HepG2 (cell line): ENCODE measurements around the gene ATRIP. TPM values are rescaled to one million over a fixed set of nuclear protein-coding genes. Genes with fewer than 3 reads are reported as not detected.

Experiments used
- ATAC-seq: fragments of 200-7000 bp; cut with Tn5 transposase; 3 replicates; pipeline ENCODE4 v1.9.1; 2020; ENCODE audit warnings: mild to moderate bottlenecking, moderate library complexity
- BruUV-seq: library from RNA; stranded (reverse); fragments of 400-500 nt; replicated peaks from 2 replicates; lab custom pipeline; 2021; lab: Mats Ljungman, UMichigan
- CTCF ChIA-PET: fragments of 300-600 bp; formaldehyde crosslinking; extraction: SDS; loops from one replicate; lab custom pipeline; 2021; ENCODE audit warnings: low total read pairs, inconsistent platforms, low intra/inter-chr PET ratio; lab: Yijun Ruan, JAX
- POLR2A ChIA-PET: fragments of 350-600 bp; sonication (Branson Sonifier 250); formaldehyde crosslinking; loops from one replicate; lab custom pipeline; 2020; ENCODE audit warnings: antibody characterized with exemption, inconsistent platforms; lab: Yijun Ruan, JAX
- DNase-seq: peaks from one replicate; pipeline ENCODE4 v3.0.0-alpha.2; 2015; ENCODE audit warnings: low spot score
- FAIRE-seq: peaks from 3 replicates; lab custom pipeline; 2011; peaks lifted over from hg19 to GRCh38; lab: Jason Lieb, UNC
- H2AFZ ChIP-seq: one replicate; pipeline ENCODE4 v1.6.1; 2011; ENCODE audit warnings: low read length, inconsistent platforms
- H3K27ac ChIP-seq: fragments of 300-600 bp; 3 replicates; pipeline ENCODE4 v1.8.0; 2011; ENCODE audit warnings: mixed run types, mild to moderate bottlenecking, mixed read lengths, low read length, inconsistent platforms; ENCODE audit not compliant: insufficient read depth; ENCODE audit errors: extremely low read length
- H3K27me3 ChIP-seq, 2 experiments: fragments of 200-600 bp in 1 of 2; 2 replicates in 1 of 2; 3 replicates in 1 of 2; pipeline versions ENCODE4 v1.6.0 to v1.8.0; 2011; ENCODE audit warnings: low read length in 2 of 2, mild to moderate bottlenecking in 2 of 2, moderate library complexity in 2 of 2, inconsistent platforms in 1 of 2; ENCODE audit not compliant: insufficient read depth in 2 of 2, control insufficient read depth in 1 of 2
- H3K36me3 ChIP-seq, 2 experiments: fragments of 200-600 bp in 1 of 2; replicated peaks in 1 of 2; 2 replicates in 1 of 2; 3 replicates in 1 of 2; pipeline versions ENCODE4 v1.5.1 to v1.8.0; 2011; ENCODE audit warnings: low read length in 2 of 2, inconsistent platforms in 1 of 2; ENCODE audit not compliant: insufficient read depth in 2 of 2, control insufficient read depth in 1 of 2
- H3K4me1 ChIP-seq: 2 replicates; pipeline ENCODE4 v1.5.1; 2012; ENCODE audit warnings: low read length, inconsistent platforms; ENCODE audit not compliant: insufficient read depth
- H3K4me2 ChIP-seq: 2 replicates; pipeline ENCODE4 v1.6.0; 2011; ENCODE audit warnings: low read depth, low read length, inconsistent platforms
- H3K4me3 ChIP-seq, 3 experiments: fragments of 200-600 bp in 1 of 3; sonication (generic), shearing (Covaris generic) in 1 of 3; replicated peaks in 1 of 3; 2 replicates each; pipeline ENCODE4 v1.5.1; 2011 to 2016; ENCODE audit warnings: low read length in 3 of 3, inconsistent platforms in 2 of 3, low read depth in 2 of 3, mild to moderate bottlenecking in 2 of 3, control low read depth in 1 of 3, mixed read lengths in 1 of 3; ENCODE audit not compliant: insufficient read depth in 1 of 3
- H3K79me2 ChIP-seq: one replicate; pipeline ENCODE4 v1.6.1; 2011; ENCODE audit warnings: low read length, inconsistent platforms; ENCODE audit not compliant: insufficient read depth
- H3K9ac ChIP-seq: 2 replicates; pipeline ENCODE4 v1.6.0; 2011; ENCODE audit warnings: mild to moderate bottlenecking, low read depth, low read length, inconsistent platforms; ENCODE audit not compliant: insufficient read depth
- H3K9me3 ChIP-seq: 2 replicates; pipeline ENCODE4 v1.5.1; 2012; ENCODE audit warnings: mild to moderate bottlenecking, low read length
- H4K20me1 ChIP-seq: 2 replicates; pipeline ENCODE4 v1.6.0; 2011; ENCODE audit warnings: inconsistent platforms, mild to moderate bottlenecking, low read length, moderate library complexity; ENCODE audit not compliant: insufficient read depth
- HNRNPL ChIP-seq: fragments of 200-400 bp; formaldehyde crosslinking; IDR thresholded peaks from 2 replicates; pipeline ENCODE4 v1.6.1; 2017; ENCODE audit warnings: mild to moderate bottlenecking, low read depth, low read length
- NR2F6 ChIP-seq, 2 experiments: IDR thresholded peaks; 2 replicates each; pipeline ENCODE4 v1.6.1; 2016; ENCODE audit warnings: antibody characterized with exemption in 1 of 2, mild to moderate bottlenecking in 1 of 2
- ZNF572 ChIP-seq: sonication (generic); formaldehyde crosslinking; IDR thresholded peaks from 2 replicates; pipeline ENCODE4 v1.5.1; 2020; ENCODE audit warnings: mild to moderate bottlenecking, missing genetic modification reagents
- ZNF687 ChIP-seq: sonication (generic); formaldehyde crosslinking; IDR thresholded peaks from 2 replicates; pipeline ENCODE4 v1.5.1; 2020; ENCODE audit warnings: mild to moderate bottlenecking, missing genetic modification reagents, moderate library complexity
- WGBS: methylation state at CpG from one replicate; pipeline ENCODE4 v1.1.6; 2017; ENCODE audit warnings: low lambda C conversion rate; 5-methylcytosine and 5-hydroxymethylcytosine counted together
- in situ Hi-C: cut with HindIII; loops from 2 replicates; pipeline ENCODE4 v1.10.0; 2017; ENCODE audit warnings: low pct_unique_long_range_greater_than_20kb; ENCODE audit not compliant: extremely low pct_ligation_motif_present
- intact Hi-C: fragments of 100-400 bp; cut with micrococcal nuclease; formaldehyde crosslinking; loops from one replicate; pipeline ENCODE4 v1.10.0; 2022; ENCODE audit not compliant: unreplicated experiment
- polyA plus RNA-seq, 8 experiments: library from polyadenylated mRNA; depleted of rRNA in 3 of 8; stranded (reverse) in 7 of 8; unstranded in 1 of 8; fragments of >200 nt; fragmentation: Illumina TruSeq in 4 of 8; extraction: Trizol in 4 of 8; gene quantifications; 2 replicates each; pipeline versions ENCODE4 v1.2.1 to v1.2.3, GENCODE V29; 2011 to 2016; ENCODE audit warnings: low read depth in 4 of 8, missing spikeins in 1 of 8, mixed read lengths in 1 of 8; ENCODE audit not compliant: insufficient read depth in 1 of 8
- total RNA-seq, 5 experiments: library from RNA; depleted of rRNA; stranded (reverse); fragments of >200 nt; fragmentation: Illumina TruSeq; extraction: Trizol; gene quantifications; 2 replicates each; pipeline ENCODE4 v1.2.3, GENCODE V29; 2016; ENCODE audit warnings: low read depth in 1 of 5

ATRIP gene
- total and polyA plus RNA-seq, 2 of the 13 experiments (the other 11 are each of a cell fraction or from before 2014, with no cell fraction given) = 5.1 to 12.5 TPM

GRCh38 chr3:48470286-48470685, 23.7 kb downstream of the ATRIP start:
- ChIA-PET POLR2A (interaction anchor here (1.2 to 1.7 kb wide), 5 partner anchors 19 to 87 kb away, joined by 3 to 5 read pairs (median 4); partner anchors contain the start of genes ATRIP, CCDC51, PFKFB4 and TMA7), CTCF (no interaction called here)
- Histone ChIP-seq H3K36me3 (peaks cover 3 to 10% of the 10 kb centered on the region in 2 experiments; a peak in 3 of 5 replicates), H3K27ac (peak overlapping the region; percentile 54), H3K79me2 (peaks cover 4% of the 10 kb centered on the region), H3K4me1 (peaks cover 75% of the 10 kb centered on the region), H2AFZ (no peak overlapping the region), H3K9ac (no peak overlapping the region), H3K4me3 (no peak overlapping the region), H3K4me2 (0 out of 2 replicates have a peak overlapping the region, but pooled peaks have one; percentile 18), H3K27me3 (no peaks in the 10 kb centered on the region; a peak in 1 of 5 replicates), H3K9me3 (no peaks in the 10 kb centered on the region), H4K20me1 (no peaks in the 10 kb centered on the region)
- no TSS peak for BruUV-seq
- WGBS = no CpG with 5 or more reads among the region's 1 CpG
- no peak for DNase-seq
- ATAC-seq = no peak
- in situ Hi-C loops (no loop called here), intact Hi-C loops (no loop called here)
- no peak for FAIRE-seq
- TF ChIP-seq NR2F6 (IDR thresholded peaks at IDR 0.05) (peak; percentile 31; the same call in 1 of the 2 replicates), NR2F6 (CRISPR knock-in tag; IDR thresholded peaks at IDR 0.05) (no peak), ZNF572 (CRISPR knock-in tag) (no peak), HNRNPL (peak; percentile 91), ZNF687 (CRISPR knock-in tag) (peak; percentile 44; the same call in 1 of the 2 replicates)
